Nephron (organoid): ENCODE data around the gene MAPK10.
A peak's percentile ranks its signal among the peaks of the same experiment; 100 is the strongest.
"Not testable (repeated sequence)": the region's sequence is repeated elsewhere in the genome, so short reads cannot be mapped to it uniquely, and the experiment has no call there.

Experiments
- H3K27ac Mint-ChIP-seq, 3 experiments: 2 replicates each; pipeline ENCODE4 v1.8.0; 2020; ENCODE audit warnings: mixed read lengths in 3 of 3, mild to moderate bottlenecking in 2 of 3, moderate library complexity in 1 of 3
- H3K27me3 Mint-ChIP-seq: 2 replicates; pipeline ENCODE4 v1.8.0; 2021; ENCODE audit warnings: low read depth, mild to moderate bottlenecking, moderate library complexity, mixed read lengths
- H3K36me3 Mint-ChIP-seq: 2 replicates; pipeline ENCODE4 v1.8.0; 2020; ENCODE audit warnings: low read depth, mixed read lengths
- H3K4me1 Mint-ChIP-seq: 2 replicates; pipeline ENCODE4 v1.8.0; 2020; ENCODE audit warnings: mixed read lengths
- H3K4me3 Mint-ChIP-seq, 3 experiments: 2 replicates each; pipeline ENCODE4 v1.8.0; 2020; ENCODE audit warnings: mild to moderate bottlenecking in 3 of 3, mixed read lengths in 3 of 3, moderate library complexity in 2 of 3
- H3K9me3 Mint-ChIP-seq: 2 replicates; pipeline ENCODE4 v1.8.0; 2020; ENCODE audit warnings: mixed read lengths
- TF ChIP-seq, protein P1 (sequence below), 3 experiments: fragments of 200-600 bp; sonication (generic); IDR thresholded peaks; one replicate each; pipeline ENCODE4 v1.5.0; 2021; ENCODE audit warnings: antibody characterized with exemption in 3 of 3; ENCODE audit not compliant: unreplicated experiment in 3 of 3

Gene MAPK10

DNA sequence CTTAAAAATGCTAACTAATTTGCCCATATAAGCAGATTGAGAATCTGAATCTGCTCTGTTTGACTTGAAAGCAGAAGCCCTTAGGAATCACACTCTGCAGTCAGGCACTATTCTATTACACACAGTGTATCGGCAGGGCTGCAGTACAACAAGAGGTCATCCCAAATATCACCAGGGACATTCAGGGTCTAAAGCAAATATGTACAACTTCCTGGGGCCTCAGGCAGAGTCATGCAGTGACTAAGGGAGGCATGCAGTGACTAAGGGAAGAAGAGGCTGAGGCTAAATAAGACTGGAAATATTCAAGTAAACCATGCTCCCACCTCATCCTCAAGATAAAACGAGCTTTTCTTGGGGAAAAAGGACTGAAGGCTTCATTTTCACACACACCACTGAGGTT, 20.9 kb downstream of the MAPK10 start:
- Mint-ChIP-seq H3K4me1 (peaks cover 13% of the 10 kb centered on the region), H3K27me3 (no peaks in the 10 kb centered on the region), H3K36me3 (peaks cover 8% of the 10 kb centered on the region), H3K27ac (peak overlapping the region; percentile 69 to 84 (median 71)), H3K9me3 (no peaks in the 10 kb centered on the region), H3K4me3 (no peak overlapping the region)
- TF ChIP-seq, protein P1, sequence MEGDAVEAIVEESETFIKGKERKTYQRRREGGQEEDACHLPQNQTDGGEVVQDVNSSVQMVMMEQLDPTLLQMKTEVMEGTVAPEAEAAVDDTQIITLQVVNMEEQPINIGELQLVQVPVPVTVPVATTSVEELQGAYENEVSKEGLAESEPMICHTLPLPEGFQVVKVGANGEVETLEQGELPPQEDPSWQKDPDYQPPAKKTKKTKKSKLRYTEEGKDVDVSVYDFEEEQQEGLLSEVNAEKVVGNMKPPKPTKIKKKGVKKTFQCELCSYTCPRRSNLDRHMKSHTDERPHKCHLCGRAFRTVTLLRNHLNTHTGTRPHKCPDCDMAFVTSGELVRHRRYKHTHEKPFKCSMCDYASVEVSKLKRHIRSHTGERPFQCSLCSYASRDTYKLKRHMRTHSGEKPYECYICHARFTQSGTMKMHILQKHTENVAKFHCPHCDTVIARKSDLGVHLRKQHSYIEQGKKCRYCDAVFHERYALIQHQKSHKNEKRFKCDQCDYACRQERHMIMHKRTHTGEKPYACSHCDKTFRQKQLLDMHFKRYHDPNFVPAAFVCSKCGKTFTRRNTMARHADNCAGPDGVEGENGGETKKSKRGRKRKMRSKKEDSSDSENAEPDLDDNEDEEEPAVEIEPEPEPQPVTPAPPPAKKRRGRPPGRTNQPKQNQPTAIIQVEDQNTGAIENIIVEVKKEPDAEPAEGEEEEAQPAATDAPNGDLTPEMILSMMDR (IDR thresholded peaks at IDR 0.05; ENCODE audit: unreplicated experiment in 3 of 3) = no peak

DNA sequence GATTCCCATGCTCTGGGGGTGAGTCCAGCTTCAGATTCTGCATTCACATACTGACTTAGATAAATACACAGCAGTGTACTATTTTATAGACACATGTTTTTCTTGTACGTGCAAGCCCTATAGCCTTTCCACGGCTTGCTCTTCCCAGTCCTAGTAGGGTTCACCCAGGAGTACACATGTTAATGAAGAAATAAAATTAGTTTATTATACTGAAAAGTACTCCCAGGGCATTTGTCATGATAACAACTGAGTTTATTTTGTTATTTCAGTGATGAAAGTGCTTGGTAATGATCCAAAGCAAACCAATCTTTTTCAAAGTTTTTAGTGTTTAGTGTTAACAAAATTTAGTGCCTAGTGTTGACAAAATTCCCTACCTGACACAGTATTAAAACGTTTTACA, 21.3 kb downstream of the MAPK10 start:
- Mint-ChIP-seq H3K36me3 (peaks cover 8% of the 10 kb centered on the region), H3K9me3 (no peaks in the 10 kb centered on the region), H3K4me1 (peaks cover 13% of the 10 kb centered on the region), H3K4me3 (no peak overlapping the region), H3K27me3 (no peaks in the 10 kb centered on the region), H3K27ac (peak overlapping the region; percentile 69 to 84 (median 78))
- TF ChIP-seq, protein P1 (IDR thresholded peaks at IDR 0.05; ENCODE audit: unreplicated experiment in 3 of 3) = no peak

DNA sequence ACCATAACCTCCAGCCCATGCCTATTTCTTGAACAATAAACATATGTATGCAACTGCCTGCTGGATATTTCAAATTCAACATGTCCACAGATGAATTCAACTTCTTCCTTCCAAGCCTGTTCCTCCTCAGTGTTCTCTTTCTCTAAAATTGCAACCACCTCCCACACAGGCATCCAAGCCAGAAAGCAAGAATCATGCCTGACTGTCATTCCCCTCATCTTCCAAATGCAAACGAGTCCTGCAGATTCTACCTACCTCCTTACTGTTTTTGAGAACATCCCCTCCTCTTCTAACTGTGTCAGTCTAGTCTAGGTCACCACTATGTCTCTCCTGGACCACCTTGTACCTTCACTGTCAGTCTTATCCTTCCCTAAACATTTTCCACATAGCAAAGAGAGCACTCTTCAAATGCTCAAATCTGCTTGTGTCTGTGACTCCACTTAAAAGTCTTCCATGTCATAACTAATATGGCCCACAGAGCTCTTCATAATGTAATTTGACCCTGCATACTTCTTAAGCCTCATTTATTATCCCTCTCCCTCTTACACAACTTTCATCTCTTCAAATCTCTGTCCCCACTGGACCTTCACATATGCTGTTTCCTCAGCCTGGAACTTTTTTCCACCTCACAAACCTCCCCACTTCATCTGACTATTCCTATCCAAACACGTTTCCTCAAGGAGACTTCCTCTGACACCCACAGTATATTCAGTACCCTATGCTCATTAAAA, 25.7 kb downstream of the MAPK10 start:
- Mint-ChIP-seq H3K27me3 (no peaks in the 10 kb centered on the region), H3K9me3 (no peaks in the 10 kb centered on the region), H3K4me1 (peaks cover 14% of the 10 kb centered on the region), H3K36me3 (peaks cover 3% of the 10 kb centered on the region), H3K4me3 (no peak overlapping the region), H3K27ac (no peak overlapping the region)
- TF ChIP-seq, protein P1 (IDR thresholded peaks at IDR 0.05; ENCODE audit: unreplicated experiment in 3 of 3) = no peak

DNA sequence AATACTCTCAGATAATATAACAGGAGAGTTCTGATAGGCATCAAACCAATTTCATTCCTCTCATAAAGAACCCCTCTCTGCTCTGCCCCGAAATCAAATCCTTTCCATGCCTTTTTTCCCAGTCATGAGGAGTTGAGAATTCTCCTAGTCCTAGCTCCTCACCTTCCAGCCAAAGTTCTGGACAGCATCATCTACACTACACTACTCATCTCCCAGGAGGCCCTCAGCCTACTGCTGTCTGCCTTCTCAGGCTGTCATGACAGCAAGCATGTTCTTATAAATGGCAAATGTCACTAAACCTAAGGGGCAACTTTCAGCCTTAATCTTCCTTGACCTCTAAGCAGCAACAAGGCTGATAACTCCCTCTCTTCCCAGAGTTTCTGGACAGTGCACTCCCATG, 26.6 kb downstream of the MAPK10 start:
- TF ChIP-seq, protein P1 (IDR thresholded peaks at IDR 0.05; ENCODE audit: unreplicated experiment in 3 of 3) = no peak
- Mint-ChIP-seq H3K9me3 (no peaks in the 10 kb centered on the region), H3K27ac (no peak overlapping the region), H3K4me1 (peaks cover 11% of the 10 kb centered on the region), H3K4me3 (no peak overlapping the region), H3K36me3 (peaks cover 3% of the 10 kb centered on the region), H3K27me3 (no peaks in the 10 kb centered on the region)

DNA sequence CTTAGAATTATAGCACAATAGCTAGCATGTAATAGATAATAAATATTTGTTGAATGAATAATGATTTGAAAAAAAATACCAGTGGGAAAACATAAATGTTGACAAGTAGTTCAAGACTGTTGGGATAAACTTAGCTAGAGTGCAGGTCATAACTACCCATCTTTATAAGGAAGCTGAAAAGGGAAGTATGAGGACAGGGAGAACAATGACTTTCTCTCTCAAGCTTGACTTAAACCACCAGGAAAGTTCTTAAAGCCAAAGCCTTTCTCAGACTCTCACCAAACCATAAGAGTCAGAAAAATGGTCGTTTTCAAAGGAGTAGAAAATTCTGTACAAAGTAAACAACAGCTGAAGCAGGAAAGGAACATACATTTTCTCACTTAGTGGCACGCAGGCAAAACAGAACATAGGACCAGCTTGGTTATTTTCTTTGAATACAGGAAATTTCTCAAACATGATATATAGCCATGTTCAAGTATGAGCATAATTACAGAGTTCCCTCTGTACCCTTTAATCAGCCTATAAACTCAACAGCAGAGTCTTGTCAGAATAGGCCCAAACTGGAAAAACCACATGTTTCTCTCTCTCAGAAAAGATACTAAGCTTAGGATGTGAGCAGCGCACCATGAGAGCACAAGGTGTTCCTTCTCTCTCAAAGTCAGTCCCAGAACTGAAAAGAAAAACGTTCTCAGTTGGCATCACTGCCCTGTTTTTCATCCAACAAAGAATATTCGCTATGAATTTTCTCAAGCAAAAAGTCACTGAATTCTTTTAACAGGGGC, 28.7 kb downstream of the MAPK10 start:
- Mint-ChIP-seq H3K36me3 (no peaks in the 10 kb centered on the region), H3K4me1 (peaks cover 8% of the 10 kb centered on the region), H3K9me3 (no peaks in the 10 kb centered on the region), H3K4me3 (no peak overlapping the region), H3K27ac (peak overlapping the region; percentile 43 to 84 (median 63)), H3K27me3 (no peaks in the 10 kb centered on the region)
- TF ChIP-seq, protein P1 (IDR thresholded peaks at IDR 0.05; ENCODE audit: unreplicated experiment in 3 of 3) = no peak

DNA sequence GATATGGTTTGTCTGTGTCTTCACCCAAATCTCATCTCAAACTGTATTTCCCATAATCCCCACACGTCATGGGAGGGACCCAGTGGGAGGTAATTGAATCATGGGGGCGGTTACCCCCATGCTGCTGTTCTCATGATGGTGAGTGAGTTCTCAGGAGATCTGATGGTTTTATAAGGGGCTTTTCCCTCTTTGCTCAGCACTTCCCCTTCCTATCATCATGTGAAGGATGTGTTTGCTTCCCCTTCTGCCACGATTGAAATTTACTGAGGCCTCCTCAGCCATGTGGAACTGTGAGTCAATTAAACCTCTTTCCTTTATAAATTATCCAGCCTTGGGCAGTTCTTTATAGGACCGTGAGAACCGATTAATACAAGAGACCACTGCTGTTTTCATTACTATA, 29.4 kb downstream of the MAPK10 start:
- peak overlapping the region in 1 of 3 experiments; percentile 84 for H3K27ac Mint-ChIP-seq
- H3K9me3 Mint-ChIP-seq, H3K36me3 Mint-ChIP-seq, H3K27me3 Mint-ChIP-seq, H3K4me3 Mint-ChIP-seq, H3K4me1 Mint-ChIP-seq: not testable (repeated sequence)
